GM13977 (cell line): ENCODE data around the gene LHFPL2.

Experiments
- DNase-seq: peaks from one replicate; pipeline ENCODE4 v3.0.0; 2012; ENCODE audit warnings: low spot score
- CTCF ChIP-seq: IDR thresholded peaks from 2 replicates; pipeline ENCODE4 v1.5.1; 2012; ENCODE audit warnings: mild to moderate bottlenecking, control low read depth; ENCODE audit not compliant: insufficient read depth; ENCODE audit errors: extremely low read depth, missing control alignments
- in situ Hi-C: fragments of 300-500 bp; cut with MboI; formaldehyde crosslinking; loops from one replicate; pipeline ENCODE4 v1.12.0; 2022; ENCODE audit warnings: low sequenced_read_pairs, low pct_unique_long_range_greater_than_20kb, mixed read lengths, inconsistent platforms; ENCODE audit not compliant: unreplicated experiment

Gene LHFPL2

GRCh38 chr5:78569441-78569840 is 79.1 kb downstream of the LHFPL2 start:
- TF ChIP-seq CTCF: no peak
- in situ Hi-C loops: no loop called here
- no peak for DNase-seq

GRCh38 chr5:78568676-78569075 is 79.9 kb downstream of the LHFPL2 start:
- in situ Hi-C loops: no loop called here
- DNase-seq: no peak
- TF ChIP-seq CTCF: no peak

GRCh38 chr5:78568212-78568611 is 80.4 kb downstream of the LHFPL2 start:
- DNase-seq: no peak
- in situ Hi-C loops: no loop called here
- TF ChIP-seq CTCF: no peak

GRCh38 chr5:78567617-78568016 is 81.0 kb downstream of the LHFPL2 start:
- DNase-seq: no peak
- TF ChIP-seq CTCF: no peak
- in situ Hi-C loops: no loop called here

GRCh38 chr5:78566747-78567425 is 81.7 kb downstream of the LHFPL2 start:
- in situ Hi-C loops: no loop called here
- TF ChIP-seq CTCF: no peak
- DNase-seq: no peak

GRCh38 chr5:78565395-78565794 is 83.2 kb downstream of the LHFPL2 start:
- in situ Hi-C loops: no loop called here
- DNase-seq: no peak
- no peak for TF ChIP-seq CTCF
